Transverse colon (tissue), 4 donors: Measurements from ENCODE around the gene PTPRJ.

ENCODE experiments used
- EP300 ChIP-seq: sonication (generic); formaldehyde crosslinking; IDR thresholded peaks from one replicate; pipeline ENCODE4 v1.6.1; 2017; ENCODE audit warnings: antibody characterized with exemption, low read depth
- POLR2A ChIP-seq: fragments of 450-650 bp; IDR thresholded peaks from one replicate; pipeline ENCODE4 v1.6.1; 2016; ENCODE audit warnings: antibody characterized with exemption, mild to moderate bottlenecking, moderate library complexity
- POLR2AphosphoS5 ChIP-seq, 3 donors: sonication (generic); formaldehyde crosslinking; IDR thresholded peaks; one replicate each; pipeline ENCODE4 v1.6.1; 2016; ENCODE audit warnings: antibody characterized with exemption in 3 of 3
- TF ChIP-seq, protein P1 (sequence below), 5 experiments: fragments of 200-600 bp in 3 of 5; fragments of 450-650 bp in 2 of 5; sonication (generic) in 3 of 5; IDR thresholded peaks; 1 replicate in 2 of 5; 2 replicates in 3 of 5; pipeline ENCODE4 v1.5.1; 2016 to 2017; ENCODE audit warnings: antibody characterized with exemption in 5 of 5, inconsistent platforms in 3 of 5, mild to moderate bottlenecking in 2 of 5, moderate library complexity in 1 of 5

DNA sequence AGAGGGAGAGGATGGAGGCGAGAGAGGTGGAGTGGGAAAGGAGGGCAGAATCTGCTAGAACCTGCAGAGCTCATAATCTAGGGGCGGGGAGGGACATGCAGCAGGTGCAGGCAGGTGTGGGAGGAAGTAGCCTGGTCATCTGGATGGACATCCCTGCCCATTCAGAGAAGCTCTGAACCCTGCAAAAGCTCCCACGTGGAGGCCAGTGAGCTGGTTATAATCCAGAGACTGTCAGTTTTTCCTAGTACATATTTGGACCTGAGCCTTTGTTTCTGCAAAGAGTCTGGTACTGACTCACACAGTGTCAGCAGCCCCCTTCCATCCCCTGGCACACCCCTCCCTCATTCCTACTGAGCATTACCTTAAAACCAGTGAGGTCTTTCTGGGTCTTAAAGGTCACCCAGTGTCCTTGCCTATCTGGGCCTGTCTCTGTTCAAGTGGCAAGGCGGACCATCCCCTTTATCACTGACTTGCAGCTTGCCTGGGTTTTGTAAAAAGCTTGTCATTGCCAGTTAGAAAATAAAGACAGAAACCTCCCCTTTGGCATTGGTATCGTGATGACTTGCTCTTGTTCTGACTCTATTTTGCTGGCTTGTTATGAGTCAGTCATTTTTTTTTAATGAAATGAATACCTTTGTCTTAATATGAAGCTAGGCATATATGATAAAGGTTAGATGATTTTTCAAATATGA lies 26.1 kb downstream of the PTPRJ start:
- TF ChIP-seq EP300 (no peak), POLR2A (no peak), POLR2AphosphoS5 (IDR thresholded peaks at IDR 0.05) (no peak)
- TF ChIP-seq, protein P1, sequence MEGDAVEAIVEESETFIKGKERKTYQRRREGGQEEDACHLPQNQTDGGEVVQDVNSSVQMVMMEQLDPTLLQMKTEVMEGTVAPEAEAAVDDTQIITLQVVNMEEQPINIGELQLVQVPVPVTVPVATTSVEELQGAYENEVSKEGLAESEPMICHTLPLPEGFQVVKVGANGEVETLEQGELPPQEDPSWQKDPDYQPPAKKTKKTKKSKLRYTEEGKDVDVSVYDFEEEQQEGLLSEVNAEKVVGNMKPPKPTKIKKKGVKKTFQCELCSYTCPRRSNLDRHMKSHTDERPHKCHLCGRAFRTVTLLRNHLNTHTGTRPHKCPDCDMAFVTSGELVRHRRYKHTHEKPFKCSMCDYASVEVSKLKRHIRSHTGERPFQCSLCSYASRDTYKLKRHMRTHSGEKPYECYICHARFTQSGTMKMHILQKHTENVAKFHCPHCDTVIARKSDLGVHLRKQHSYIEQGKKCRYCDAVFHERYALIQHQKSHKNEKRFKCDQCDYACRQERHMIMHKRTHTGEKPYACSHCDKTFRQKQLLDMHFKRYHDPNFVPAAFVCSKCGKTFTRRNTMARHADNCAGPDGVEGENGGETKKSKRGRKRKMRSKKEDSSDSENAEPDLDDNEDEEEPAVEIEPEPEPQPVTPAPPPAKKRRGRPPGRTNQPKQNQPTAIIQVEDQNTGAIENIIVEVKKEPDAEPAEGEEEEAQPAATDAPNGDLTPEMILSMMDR (IDR thresholded peaks at IDR 0.05), result no peak
